Measurements from ENCODE around the gene ALDH1A2.

The ALDH1A2 gene

GRCh38 chr15:57994221-57995049 is 71.1 kb downstream of the ALDH1A2 start:
- DNase-seq, result no peak

DNA sequence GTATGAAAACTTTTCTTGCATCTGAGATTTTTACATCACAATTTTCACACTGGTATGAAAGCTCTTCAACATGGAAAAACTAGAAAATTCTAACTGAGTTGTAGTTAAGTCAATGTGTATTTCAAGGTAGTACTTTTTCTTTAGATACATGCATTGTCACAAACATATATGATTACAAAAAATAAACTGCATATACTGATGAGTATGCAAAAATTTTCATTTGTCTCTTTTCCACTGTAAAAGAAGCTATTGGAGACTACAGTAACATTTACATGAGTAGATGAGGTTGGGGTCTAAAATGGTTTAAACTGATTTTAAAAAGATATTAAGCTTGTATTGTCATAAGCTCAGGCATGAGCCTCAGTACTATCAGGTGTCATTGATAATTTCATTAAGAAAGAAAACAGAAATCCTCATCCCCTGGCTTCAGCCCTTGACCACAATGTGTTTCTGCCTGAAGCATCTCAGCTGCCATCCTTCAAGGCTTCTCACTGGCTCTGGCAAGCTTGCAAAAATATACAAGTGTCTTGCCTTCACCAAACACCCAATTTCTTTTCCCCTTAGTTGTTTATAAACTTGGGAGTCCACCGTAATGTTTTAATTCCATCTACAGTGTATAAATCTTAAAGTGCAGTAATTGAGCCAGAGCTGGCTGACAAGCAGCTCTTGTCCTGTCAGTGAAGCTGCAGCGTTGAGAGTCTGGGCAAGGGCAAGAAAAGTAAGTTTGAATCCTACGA is 71.9 kb downstream of the ALDH1A2 start:
- DNase-seq, result no peak

GRCh38 chr15:57992761-57993355 is 72.7 kb downstream of the ALDH1A2 start:
- no peak for DNase-seq

DNA sequence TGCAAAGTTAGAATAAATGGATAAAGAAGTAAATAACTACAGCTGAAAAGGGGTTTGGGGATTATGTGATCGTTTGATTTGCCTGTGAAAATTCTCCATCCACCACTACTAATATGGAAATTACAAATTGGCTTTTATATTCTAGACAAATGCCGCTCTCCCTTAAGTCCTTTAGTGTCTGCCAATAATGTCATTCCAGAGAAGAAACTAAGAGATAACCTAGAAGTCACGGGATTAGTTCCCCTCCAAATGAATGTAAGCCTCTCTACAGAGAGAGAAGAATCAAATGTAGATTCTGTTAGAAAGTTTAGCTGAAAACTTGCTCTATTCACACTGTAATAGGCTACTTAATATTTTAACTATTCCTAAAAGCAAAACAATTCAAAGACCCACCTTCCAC is 92.0 kb downstream of the ALDH1A2 start:
- DNase-seq, result no peak

DNA sequence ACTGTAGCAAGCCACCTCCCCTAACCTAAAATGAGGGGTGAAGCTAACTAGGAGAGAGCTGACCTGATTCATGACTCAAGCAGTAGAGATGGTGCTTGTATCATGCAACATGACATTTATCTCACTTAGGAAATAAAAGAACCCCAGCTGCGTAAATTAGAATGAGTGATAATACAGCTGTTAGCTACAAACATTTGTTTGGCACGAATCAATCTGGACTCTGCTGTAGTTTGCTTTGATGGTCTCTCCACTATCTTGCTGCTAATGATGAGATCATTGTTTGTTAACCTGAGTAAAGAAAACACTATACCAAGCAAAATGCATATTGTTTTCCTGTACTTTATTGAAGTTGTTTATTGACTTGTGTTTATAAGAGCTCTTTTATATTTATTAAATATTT is 92.6 kb downstream of the ALDH1A2 start:
- DNase-seq, result no peak

GRCh38 chr15:57969996-57970395 is 95.5 kb downstream of the ALDH1A2 start:
- no peak for DNase-seq

- no peak for DNase-seq
Observed at GRCh38 chr15:57969355-57969754, 96.2 kb downstream of the ALDH1A2 start.

GRCh38 chr15:57962887-57963286 is 102.6 kb downstream of the ALDH1A2 start:
- no peak for DNase-seq

- DNase-seq, result no peak
Observed at GRCh38 chr15:57961919-57962318, 103.6 kb downstream of the ALDH1A2 start.

DNA sequence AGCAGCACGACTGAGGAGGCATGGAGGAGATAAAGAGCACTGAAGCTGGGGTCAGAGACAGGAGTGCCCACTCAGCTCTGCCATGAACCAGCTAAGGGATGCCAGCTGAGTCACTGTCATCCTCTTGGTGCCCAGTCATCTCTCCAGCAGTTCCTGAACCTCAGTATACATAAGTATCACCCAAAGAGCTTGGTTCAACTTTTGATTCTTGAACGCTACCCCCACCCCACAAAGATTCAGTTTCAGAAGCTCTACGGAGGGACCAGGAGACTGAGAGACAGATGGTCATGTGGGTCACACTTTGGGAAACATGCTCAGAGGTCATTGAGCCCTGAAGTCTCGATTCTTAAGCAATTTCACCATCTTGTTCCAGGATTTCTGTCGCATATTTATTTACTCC is 108.4 kb downstream of the ALDH1A2 start:
- no peak for DNase-seq

DNA sequence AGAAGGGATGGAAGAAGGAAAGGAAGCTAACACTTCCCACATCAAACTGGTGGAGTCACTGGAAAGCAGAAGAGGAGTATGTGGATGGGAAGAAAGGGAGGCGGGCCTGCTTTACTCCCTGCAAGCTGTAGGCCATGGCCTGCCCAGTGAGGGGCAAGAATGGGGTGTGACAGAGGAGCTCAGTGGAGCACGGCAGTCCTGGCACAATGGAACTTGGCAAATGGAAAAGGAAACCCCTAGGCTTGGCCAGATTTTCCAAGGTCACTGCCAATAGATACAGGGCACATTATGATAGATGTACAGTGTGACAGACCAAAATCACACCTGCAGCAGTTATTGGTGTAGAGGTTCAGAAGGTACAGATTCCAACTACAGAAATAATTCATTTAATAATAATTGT is 111.6 kb downstream of the ALDH1A2 start:
- no peak for DNase-seq

- no peak for DNase-seq
Observed at GRCh38 chr15:57951328-57951932, 114.1 kb downstream of the ALDH1A2 start.

DNA sequence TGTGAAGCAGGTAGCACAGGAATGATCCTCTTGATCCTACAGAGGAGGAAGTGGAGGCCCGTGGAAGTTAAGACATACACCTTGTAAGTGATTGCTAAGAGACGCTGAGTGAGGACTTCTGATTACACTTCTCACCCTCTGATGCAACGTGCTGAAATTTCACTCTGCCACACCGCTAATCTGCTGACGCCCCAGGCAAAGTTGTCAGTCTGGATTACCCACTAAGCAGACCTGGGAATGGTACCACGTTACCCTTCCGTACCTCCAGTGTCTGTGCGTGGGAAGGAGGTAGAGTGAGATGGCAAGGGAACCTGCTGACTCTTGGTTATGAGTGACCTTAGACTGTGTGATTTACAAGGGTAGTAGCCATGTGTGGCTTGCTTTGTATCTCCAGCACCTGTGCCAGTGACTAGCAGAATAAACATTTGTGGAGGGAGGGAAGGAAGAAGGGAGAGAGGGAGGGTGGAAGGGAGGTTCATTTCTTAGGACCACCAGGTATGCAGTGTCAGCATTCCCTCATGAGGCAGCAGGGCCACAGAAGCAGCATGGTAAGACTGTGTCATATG is 115.0 kb downstream of the ALDH1A2 start:
- no peak for DNase-seq

- DNase-seq, result no peak
Observed at GRCh38 chr15:57949374-57949943, 116.1 kb downstream of the ALDH1A2 start.

GRCh38 chr15:57948351-57949289 is 116.9 kb downstream of the ALDH1A2 start:
- DNase-seq, result no peak

GRCh38 chr15:57947781-57948180 is 117.7 kb downstream of the ALDH1A2 start:
- DNase-seq, result no peak

DNA sequence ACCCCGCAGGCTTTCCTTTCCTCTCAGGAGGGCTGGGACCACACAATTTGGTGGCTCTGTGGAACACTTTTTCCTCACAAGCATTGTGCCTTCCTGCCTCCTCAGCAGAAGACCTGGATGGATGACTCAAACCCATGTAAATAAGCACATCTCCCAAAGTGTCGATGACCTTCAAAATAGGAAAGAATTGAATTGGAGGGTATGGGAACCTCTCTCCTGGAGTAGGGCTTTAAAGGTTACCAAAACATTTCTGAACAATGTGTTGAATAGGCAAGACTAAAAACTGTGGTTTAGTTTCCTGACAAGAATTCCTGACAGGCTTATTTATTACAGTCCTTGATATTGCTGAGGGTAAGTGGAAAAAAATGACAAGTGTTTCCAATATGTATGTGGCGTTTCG is 118.2 kb downstream of the ALDH1A2 start:
- DNase-seq, result no peak

DNA sequence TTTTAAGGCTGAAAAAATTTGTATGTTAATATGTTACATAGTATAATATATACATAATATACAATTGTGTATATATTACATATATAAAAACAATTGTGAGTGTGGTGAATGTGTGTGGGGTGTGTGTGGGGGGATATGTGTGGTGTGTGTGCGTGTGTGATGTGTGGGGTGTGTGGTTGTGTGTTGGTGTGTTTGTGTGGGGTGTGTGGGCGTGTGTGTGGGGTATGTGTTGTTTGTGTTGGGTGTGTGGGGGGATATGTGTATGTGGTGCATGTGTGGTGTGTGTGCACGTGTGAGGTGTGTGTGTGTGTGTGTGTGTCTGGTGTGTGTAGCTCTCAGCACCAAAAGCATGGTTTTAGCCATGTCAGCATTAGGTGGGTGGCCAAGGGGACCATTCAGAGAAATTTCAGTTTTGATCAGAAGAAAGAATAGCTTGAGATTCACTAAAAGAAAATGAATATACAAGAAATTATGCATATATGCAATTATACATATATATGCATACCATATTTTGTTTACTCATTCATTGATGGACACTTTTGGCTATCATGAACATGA is 118.9 kb downstream of the ALDH1A2 start:
- no peak for DNase-seq

DNA sequence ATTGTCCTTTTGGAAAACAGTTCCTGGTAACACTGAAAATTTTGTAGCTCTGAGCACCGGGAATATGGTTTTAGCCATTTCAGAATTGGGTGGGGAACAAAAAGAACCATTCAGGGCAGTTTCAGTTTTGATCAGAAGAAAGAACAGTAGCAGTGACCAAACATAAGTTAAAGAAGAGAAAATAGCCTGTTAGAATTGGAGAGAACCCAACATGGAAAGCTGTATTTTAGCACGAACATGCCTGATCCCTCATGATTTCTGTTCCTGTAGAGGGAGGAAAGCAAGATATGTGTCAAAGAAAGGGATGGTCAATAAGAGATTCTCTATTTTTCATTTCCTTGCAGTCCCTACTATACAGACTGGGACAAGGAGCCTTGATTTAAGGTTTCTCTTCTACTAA is 119.9 kb downstream of the ALDH1A2 start:
- DNase-seq, result no peak

- DNase-seq, result no peak
Observed at GRCh38 chr15:57943754-57944420, 121.6 kb downstream of the ALDH1A2 start.

GRCh38 chr15:57943171-57943570 is 122.3 kb downstream of the ALDH1A2 start:
- no peak for DNase-seq

All from RPMI8226 (cell line).